HG03520 (cell line): ENCODE measurements around the gene P4HTM.
"Not testable (repeated sequence)": the region's sequence is repeated elsewhere in the genome, so short reads cannot be mapped to it uniquely, and the experiment has no call there.

ENCODE experiments used
- ATAC-seq: cut with Tn5 transposase; IDR thresholded peaks from one replicate; pipeline ENCODE4 v1.9.1; 2021; ENCODE audit warnings: mild to moderate bottlenecking, moderate library complexity; ENCODE audit not compliant: unreplicated experiment

The P4HTM gene

DNA sequence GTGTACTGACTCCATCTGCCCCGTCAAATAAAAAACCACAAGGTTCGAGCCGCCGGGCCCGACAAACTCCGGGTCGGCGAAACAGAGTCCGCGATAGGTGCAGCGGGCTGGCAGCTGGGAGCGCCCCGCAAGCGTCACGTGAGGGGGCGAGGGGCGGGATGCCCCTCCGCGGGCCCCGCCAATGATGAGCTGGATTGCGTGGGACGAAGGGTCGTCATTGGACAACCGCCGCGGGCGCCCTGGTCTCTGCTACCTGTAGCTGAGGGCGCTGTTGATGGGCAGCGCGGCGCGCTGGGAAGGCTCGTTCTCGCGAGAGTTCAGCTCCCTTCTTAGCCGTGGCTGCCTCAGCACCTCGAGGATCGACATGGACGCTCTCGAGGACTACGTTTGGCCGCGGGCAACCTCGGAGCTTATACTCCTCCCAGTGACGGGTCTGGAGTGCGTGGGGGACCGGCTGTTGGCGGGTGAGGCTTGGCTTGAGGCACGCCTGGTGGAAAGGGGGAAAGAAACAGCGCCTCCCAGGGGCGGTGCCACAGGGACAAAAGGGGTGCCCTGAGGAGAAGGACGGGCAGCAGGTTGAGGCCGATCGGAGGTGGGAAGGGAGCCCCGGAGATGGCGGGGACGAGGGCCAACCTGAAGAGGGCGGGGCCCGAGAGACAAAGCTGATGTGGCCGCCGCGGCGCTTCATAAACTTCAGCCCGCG lies 17.2 kb downstream of the P4HTM start, which contains the start of gene WDR6:
WDR6 (plus strand) TSS at position 324 of the 703 bp plus-strand sequence; CDS start at position 365, 41 bp downstream.
- peak; percentile 85 for ATAC-seq

DNA sequence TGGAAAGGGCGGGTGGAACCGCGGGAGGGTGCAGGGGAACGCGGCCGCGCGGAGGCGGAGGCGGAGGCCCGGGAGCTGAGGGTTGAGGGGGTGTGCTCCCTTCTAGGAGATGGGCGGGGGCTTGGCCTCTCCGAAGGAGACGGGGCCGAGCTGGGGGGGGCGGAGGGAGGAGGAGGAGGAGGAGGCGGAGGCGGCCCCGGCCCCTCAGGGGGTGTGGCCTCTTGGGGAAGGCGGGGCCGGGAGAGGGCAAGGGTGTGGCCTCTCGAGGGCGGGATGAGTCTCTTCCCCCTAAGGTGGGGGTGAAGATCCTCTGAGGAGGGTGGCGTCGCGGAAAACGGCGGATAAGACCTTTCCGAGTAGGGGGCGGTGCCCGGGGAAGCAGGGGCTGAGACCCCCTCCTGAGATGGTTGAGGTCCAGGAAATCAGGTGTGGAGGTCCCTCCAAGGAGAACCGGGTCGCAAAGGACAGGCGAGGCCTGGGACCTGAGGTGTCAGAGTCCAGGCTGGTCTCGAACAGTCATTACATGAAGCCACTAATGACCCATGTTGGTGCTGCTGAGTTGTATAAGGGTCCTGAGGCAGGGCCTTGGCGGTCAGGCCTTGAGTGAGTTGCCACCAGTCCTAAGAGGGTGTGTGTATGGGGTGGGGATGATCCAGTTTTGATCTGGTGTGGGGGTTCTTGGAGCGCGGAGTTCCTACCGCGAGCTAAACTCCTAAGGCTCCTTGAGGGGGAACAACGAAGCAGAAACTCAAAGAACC lies 17.9 kb downstream of the P4HTM start:
- peak; percentile 32 for ATAC-seq

DNA sequence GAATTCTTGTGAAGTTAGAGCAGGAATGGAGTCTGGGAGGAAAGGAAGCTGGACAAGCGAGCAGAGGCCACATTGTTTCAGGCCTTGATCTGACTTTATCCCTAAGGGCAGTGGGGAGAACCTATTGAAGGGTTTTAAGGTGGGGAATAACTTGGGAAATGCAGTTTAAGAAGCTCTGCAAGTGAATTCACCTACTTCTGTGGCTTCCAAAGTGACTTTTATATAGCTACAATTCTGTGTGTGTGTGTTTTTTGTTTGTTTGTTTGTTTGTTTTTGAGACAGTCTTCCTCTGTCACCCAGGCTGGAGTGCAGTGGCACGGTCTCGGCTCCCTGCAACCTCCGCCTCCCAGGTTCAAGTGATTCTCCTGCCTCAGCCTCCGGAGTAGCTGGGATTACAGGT lies 18.6 kb downstream of the P4HTM start:
- not testable (repeated sequence) for ATAC-seq

DNA sequence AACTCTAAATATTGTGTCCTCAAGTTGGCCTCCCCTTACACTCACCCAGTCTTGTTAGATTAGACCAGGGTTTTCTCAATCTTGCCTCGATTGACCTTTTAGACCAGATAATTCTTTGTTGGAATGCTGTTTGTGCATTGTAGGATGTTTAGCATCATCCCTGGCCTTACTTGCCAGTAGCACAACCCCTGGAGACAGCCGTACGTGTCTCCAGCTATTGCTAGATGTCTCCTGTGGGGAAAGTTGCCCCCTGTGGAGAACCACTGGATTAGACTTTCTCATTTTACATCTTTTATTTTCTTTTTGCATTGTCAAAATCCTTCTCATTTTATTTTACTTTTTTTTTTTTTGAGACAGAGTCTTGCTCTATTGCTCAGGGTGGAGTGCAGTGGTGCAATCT lies 19.4 kb downstream of the P4HTM start:
- no peak for ATAC-seq

DNA sequence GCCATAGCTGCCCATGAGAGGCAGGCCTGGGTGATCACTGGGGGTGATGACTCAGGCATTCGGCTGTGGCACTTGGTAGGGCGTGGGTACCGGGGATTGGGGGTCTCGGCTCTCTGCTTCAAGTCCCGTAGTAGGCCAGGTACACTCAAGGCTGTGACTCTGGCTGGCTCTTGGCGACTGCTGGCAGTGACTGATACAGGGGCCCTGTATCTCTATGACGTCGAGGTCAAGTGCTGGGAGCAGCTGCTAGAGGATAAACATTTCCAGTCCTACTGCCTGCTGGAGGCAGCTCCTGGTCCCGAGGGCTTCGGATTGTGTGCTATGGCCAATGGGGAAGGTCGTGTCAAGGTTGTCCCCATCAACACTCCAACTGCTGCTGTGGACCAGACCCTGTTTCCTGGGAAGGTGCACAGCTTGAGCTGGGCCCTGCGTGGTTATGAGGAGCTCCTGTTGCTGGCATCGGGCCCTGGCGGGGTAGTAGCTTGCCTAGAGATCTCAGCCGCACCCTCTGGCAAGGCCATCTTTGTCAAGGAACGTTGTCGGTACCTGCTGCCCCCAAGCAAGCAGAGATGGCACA lies 22.5 kb downstream of the P4HTM start:
- ATAC-seq, result no peak

DNA sequence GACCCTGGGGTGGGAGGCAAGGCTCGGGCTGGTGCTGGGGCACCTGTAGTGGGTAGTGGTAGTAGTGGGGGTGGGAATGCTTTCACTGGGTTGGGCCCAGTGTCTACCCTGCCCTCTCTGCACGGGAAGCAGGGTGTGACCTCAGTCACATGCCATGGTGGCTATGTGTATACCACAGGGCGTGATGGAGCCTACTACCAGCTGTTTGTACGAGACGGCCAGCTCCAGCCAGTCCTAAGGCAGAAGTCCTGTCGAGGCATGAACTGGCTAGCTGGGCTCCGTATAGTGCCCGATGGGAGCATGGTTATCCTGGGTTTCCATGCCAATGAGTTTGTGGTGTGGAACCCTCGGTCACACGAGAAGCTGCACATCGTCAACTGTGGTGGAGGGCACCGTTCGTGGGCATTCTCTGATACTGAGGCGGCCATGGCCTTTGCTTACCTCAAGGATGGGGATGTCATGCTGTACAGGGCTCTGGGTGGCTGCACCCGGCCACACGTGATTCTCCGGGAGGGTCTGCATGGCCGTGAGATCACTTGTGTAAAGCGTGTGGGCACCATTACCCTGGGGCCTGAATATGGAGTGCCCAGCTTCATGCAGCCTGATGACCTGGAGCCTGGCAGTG lies 23.2 kb downstream of the P4HTM start:
- no peak for ATAC-seq

DNA sequence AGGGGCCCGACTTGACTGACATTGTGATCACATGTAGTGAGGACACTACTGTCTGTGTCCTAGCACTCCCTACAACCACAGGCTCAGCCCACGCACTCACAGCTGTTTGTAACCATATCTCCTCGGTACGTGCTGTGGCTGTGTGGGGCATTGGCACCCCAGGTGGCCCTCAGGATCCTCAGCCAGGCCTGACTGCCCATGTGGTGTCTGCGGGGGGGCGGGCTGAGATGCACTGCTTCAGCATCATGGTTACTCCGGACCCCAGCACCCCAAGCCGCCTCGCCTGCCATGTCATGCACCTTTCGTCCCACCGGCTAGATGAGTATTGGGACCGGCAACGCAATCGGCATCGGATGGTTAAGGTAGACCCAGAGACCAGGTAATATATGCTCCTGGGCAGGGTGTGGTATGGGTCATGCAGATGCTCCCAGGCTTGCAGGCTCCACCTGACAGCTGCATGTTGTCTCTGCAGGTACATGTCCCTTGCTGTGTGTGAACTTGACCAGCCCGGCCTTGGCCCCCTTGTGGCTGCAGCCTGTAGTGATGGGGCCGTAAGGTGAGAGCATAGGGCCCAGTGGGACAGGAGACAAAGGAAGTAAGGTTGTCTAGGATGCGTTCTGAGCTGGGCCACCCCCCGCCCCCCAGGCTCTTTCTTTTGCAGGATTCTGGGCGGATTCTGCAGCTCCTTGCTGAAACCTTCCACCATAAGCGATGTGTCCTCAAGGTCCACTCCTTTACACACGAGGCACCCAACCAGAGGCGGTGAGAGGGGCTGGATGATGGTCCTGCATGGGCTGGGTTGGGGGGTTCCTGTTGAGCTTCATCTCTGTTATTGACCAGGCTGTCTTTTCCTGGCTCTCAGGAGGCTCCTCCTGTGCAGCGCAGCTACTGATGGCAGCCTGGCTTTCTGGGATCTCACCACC lies 24.0 kb downstream of the P4HTM start:
- no peak for ATAC-seq

DNA sequence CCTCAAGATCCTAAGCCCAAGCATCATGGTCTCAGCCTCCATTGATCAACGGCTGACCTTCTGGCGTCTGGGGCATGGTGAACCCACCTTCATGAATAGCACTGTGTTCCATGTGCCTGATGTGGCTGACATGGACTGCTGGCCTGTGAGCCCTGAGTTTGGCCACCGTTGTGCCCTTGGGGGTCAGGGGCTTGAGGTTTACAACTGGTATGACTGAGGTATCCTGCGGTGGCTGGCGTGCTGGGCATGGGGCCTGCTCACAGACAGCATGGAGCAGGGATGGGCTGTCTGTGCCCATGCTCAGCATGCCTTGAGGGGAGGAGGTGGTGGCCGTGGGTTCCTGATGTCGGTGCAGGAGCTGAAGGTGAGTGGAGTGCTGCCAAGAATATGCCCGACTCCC lies 25.0 kb downstream of the P4HTM start:
- no peak for ATAC-seq

DNA sequence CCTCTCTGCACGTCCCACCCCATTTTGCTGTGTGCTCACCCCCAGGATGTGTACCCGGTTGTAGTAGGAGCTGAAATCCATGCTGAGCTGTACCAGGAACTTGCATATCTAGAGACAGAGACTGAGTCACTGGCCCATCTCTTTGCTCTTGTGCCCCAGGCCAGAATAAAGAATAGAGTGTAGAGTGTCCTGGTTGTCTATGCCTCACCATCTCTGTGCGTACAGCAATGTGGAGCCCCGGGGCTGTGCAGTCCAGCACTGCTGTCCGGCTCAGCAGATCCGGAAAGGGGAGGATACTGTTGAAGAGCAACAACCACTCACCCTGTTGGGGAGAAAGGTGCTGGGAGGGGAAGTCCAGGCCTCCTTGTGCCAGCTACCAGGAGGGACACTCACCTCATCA lies 25.7 kb downstream of the P4HTM start:
- no peak for ATAC-seq

DNA sequence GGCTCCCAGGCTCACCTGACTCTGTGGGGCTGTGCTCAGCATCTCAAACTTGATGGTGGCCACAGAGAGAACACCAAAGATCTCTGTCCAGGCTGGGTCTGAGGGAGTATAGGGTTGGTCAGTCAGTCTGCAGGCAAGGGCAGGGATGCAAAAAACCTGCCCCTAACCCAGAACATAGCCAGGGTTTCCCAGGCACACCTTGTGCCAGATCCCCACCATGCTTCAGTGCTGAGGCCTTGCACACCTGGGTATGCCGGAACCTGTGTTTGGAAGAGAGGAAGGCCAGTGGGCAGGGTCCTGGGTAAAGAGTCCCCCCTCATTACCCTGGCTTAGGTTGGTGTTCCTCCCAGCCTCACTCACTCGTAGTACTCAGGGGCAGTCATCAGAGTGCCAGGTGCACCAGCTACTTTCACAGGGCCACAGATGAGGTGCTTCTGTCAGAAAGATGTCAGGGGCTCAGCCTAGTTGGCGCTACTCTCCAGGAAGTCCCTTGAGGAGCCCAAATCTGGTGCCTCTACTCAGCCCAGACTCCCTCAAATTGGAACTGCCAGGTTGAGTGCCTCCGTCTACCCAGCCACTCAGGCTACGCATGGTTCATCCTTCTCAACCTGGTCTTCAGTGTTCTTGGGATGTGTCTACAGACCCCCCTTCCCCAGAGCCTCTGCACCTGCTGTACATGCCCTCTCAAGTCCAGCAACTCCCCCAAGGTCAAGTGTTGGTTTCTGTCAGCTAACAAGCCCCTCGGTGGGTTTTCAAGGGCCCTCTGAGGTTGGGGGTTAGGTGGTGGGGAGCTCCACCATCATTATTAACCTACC lies 26.6 kb downstream of the P4HTM start:
- ATAC-seq, result no peak

DNA sequence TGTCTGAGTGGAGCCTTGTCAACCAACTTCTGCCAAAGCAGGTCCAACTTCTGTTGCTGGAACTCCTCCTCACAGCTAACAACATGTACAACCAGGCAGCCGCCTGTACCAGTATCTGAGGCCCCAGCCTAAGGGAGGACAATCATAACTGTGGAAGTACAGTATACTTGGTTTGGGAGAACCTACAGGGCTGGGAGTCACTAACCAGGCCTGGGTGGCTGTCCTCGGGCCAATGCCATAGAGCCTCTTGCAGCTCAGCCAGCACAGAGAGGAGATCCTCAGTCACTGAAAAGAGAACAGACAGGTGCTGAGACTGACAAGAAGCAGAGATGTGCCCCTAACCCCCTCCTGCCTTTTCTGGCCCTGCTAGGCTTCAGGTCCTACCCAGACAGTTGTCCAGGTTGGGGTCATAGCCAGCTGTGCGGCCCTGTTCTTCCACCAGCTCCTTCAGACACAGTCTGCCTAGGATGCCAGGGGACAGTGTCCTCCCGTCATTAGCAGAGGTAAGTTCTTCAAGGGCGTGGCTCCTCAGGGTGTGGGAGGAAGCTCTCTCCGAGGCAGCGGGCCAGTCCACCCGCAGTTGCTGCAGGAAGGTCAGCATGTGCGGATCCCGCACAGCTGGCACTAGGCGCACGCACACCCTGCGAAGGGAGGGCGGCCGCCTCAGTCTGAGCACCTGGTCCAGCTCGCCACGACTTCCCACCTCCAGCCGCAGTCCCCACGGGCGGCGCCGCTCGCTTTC lies 27.4 kb downstream of the P4HTM start:
- ATAC-seq, result no peak

DNA sequence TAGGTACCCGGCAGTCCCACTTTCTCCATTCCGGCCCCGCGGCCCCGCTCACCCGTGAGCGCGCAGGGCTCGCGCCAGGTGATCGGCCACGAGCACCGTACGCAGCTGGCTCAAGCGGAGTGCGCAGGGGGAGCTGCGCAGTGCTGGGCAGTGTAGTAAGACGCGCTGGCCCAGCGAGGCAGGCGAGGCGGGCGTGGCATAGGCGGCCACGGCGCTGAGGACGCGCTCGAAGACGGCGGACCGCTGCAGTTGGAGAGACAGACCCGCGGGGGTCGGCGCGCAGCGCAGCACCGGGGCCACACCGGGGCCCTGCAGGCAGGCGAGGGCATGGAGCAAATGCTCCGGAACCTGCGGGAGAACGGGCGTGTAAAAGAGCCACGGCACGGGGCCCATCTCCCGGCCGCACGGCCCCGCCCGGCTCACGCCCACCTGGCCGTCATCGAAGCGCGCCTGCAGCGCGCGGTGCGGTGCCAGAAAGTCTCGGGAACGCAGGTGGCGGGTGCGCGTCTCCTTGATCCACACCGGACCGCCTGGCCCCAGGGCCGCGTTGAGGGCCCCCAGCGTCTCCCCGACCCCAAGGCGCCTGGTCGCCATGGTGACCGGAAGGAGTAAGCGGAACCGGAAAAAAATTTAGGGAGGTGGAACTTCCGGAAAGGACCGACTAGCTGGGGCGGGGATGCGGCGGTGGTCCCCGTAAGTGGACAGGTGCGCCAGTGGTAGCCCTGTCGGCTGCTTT lies 28.1 kb downstream of the P4HTM start, which contains the start of gene DALRD3:
DALRD3 (minus strand) TSS at position 610 of the 736 bp plus-strand sequence; CDS start at position 594, 16 bp downstream.
- ATAC-seq, result no peak

DNA sequence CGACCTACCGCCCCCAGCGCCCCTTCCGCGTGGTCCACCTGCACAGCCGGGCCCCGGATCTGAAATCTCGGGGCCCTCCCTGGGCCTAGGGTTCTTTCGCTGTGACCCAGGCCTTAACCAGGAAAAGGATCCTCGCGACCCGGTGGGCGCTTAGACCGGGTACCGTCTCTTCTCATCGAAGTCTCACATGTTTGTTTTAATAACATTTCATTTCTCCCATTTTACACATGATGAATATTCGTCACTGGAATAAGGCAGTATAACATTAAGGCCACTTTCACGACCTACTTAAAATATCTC lies 28.6 kb downstream of the P4HTM start:
- ATAC-seq, result no peak

DNA sequence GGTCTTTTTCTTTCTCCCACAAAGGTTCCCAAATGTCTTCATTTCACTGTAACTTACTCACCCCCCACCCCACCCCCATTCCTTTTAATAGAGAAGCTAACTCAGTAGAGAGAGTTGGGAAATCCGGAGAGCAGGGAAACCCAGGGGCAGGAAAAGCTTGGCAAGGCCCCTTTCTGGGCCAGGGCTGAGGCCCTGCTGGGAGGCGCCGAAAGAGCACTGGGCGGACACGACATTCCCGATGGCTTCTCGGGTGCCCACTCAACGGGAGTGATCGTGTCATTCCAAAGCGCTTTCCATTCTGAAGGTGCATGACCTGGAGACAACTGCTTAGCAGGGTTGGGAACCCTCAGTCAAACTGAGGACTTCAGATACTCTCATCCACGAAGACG lies 29.9 kb downstream of the P4HTM start:
- ATAC-seq, result no peak

DNA sequence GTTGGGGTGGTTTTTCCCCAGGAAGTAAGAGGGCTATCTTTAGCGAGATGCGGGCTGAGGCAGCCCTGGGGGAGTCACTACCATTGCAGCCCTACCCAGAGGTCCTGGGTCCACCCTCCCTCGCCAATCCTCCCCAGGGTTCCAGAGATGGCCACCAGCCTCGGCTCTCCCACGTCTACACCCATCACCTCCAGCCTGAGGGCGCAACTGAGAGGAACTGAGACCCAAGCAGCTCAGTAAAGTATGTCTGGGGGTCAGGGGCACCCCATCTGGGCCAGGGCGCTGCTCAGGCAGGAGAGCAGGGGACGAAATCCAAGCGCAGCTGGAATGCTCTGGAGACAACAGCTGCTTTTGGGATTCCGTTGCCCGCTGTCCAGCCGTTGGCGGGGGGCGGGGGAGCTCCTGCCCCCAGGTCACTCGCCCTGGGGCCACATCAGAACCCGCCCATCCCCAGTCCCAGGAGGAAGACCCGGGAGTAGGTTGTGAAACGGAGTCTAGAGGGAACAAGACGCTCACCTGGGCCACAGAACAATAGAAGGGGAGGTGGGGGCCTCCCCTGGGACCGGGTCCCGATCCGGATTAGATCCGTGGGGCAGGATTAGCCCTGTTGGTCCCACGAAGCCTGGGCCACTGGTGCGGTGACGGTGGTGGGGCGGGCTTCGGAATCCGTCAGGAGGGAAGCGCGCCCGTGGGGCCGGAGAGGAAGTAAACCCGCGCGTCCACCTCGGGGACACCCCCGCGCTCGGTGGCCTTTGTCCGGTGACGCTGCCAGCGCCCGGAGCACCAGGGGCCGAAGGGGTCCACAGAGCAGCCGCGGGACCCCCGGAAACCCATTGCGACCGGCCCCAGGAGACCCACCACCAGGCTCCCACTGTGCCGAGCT lies 30.5 kb downstream of the P4HTM start:
- peak; percentile 1 for ATAC-seq

DNA sequence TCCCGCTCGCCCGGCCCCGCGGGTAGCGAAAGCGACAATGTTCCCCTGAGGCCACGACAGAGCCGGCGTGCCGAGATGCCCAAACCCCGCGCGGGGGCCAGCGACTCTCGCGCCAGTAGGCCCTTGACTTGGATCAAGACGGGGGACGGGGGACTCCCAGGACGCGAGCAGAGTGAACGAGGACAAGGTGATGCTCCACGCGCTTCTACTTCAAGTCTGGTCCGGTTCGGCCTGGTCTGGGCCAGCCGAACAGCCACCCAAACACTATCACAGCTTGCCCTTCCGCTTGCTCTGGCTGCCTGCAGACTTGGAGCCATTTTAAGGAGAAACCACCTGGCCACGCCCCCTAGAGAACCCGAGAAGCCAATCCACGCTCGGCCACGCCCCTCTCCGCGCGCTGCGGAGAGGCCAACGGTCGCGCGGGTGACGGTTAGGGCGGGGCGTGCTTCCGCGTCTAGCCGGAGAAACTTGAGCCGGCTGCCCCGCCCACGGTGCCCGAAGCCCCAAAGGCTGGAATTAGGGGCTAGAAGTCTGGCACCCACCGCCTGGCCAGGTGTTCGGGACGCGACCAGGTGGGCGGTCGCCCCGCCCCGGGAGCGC lies 31.3 kb downstream of the P4HTM start:
- peak; percentile 45 for ATAC-seq
